Pancreas (tissue), 10 donors: ENCODE data around the gene SLC66A1. TPM values are rescaled to one million over a fixed set of nuclear protein-coding genes. Genes with fewer than 3 reads are reported as not detected.
"Not testable (repeated sequence)": the region's sequence is repeated elsewhere in the genome, so short reads cannot be mapped to it uniquely, and the experiment has no call there.

ENCODE experiments used
- ATAC-seq, 4 donors: fragments of 200-7000 bp; cut with Tn5 transposase; one replicate each; pipeline versions ENCODE4 v1.8.0 to v1.9.1; 2020; ENCODE audit warnings: mild to moderate bottlenecking in 4 of 4, moderate library complexity in 4 of 4
- DNase-seq, 6 donors: peaks; one replicate each; pipeline ENCODE4 v3.0.0-alpha.2; 2020
- FAIRE-seq: peaks from 2 replicates; lab custom pipeline; 2012; peaks lifted over from hg19 to GRCh38; lab: Jason Lieb, UNC
- H3K27ac ChIP-seq, 4 donors: fragments of 200-600 bp; sonication (generic); 1 replicate in 3 of 4; 2 replicates in 1 of 4; pipeline versions ENCODE4 v1.5.0 to v1.8.0; 2020
- H3K27me3 ChIP-seq, 4 donors: fragments of 200-600 bp; one replicate each; pipeline ENCODE4 v1.8.0; 2021
- H3K36me3 ChIP-seq, 3 donors: fragments of 200-600 bp; sonication (generic) in 1 of 3; one replicate each; pipeline versions ENCODE4 v1.5.0 to v1.8.0; 2020 to 2021
- H3K4me1 ChIP-seq, 3 donors: fragments of 200-600 bp; one replicate each; pipeline ENCODE4 v1.8.0; 2021
- H3K4me3 ChIP-seq, 4 donors: fragments of 200-600 bp; sonication (generic) in 2 of 4; one replicate each; pipeline versions ENCODE4 v1.5.0 to v1.8.0; 2020 to 2021
- H3K9me3 ChIP-seq, 4 donors: fragments of 200-600 bp; one replicate each; pipeline ENCODE4 v1.8.0; 2021
- WGBS, 2 donors: extraction: QIAGEN DNeasy Blood & Tissue Kit; methylation state at CpG; one replicate each; pipeline ENCODE4 v1.1.7; 2013; 5-methylcytosine and 5-hydroxymethylcytosine counted together
- intact Hi-C, 3 donors: fragments of 100-400 bp; cut with DNase I; formaldehyde crosslinking; loops; one replicate each; pipeline versions ENCODE4 v1.11.1 to v1.14.2; 2022
- polyA plus RNA-seq, 2 donors: library from polyadenylated mRNA; stranded (reverse); fragments of 200-250 nt; gene quantifications; one replicate each; pipeline ENCODE4 v1.2.3, GENCODE V29; 2013
- total RNA-seq, 6 donors: library from RNA; stranded (reverse); fragmentation: NEBNext Ultra II Directional in 4 of 6; extraction: Animal tissue kit (Norgen Biotek cat#: 25700) in 4 of 6; gene quantifications; one replicate each; pipeline versions ENCODE4 v1.2.1 to v1.2.4, GENCODE V29; 2021 to 2023
- TF ChIP-seq, protein P1 (sequence below), 4 donors: fragments of 200-600 bp; sonication (generic) in 3 of 4; IDR thresholded peaks; one replicate each; pipeline versions ENCODE4 v1.5.0 to v1.8.0; 2021; ENCODE audit warnings: antibody characterized with exemption in 4 of 4
- donor health status: healthy with polysubstance abuse.
- donor health status: DM: no; HTN: no; CAD: no; lungs with moderate emphysema.
- donor health status: DM: no; HTN: no; CAD: no.
- donor health status: control.
- donor health status: control.
- donor health status: Bipolar disorder and iron deficiency.
- donor health status: DM: yes; HTN: yes; CAD: no.
- donor health status: DM: no; HTN: no; CAD: no.
- donor health status: DM: no; HTN: no; CAD: no.
- donor health status: DM: yes; HTN: yes; CAD: no.

The SLC66A1 gene
- total and polyA plus RNA-seq, 8 donors, result 6.4 to 26.1 (median 8.7) TPM

- intact Hi-C loops, result no loop called here
- H3K4me3 ChIP-seq, result no peak overlapping the region
- no peaks in the 10 kb centered on the region for H3K27me3 ChIP-seq
- H3K4me1 ChIP-seq, result no peaks in the 10 kb centered on the region
- TF ChIP-seq, protein P1, sequence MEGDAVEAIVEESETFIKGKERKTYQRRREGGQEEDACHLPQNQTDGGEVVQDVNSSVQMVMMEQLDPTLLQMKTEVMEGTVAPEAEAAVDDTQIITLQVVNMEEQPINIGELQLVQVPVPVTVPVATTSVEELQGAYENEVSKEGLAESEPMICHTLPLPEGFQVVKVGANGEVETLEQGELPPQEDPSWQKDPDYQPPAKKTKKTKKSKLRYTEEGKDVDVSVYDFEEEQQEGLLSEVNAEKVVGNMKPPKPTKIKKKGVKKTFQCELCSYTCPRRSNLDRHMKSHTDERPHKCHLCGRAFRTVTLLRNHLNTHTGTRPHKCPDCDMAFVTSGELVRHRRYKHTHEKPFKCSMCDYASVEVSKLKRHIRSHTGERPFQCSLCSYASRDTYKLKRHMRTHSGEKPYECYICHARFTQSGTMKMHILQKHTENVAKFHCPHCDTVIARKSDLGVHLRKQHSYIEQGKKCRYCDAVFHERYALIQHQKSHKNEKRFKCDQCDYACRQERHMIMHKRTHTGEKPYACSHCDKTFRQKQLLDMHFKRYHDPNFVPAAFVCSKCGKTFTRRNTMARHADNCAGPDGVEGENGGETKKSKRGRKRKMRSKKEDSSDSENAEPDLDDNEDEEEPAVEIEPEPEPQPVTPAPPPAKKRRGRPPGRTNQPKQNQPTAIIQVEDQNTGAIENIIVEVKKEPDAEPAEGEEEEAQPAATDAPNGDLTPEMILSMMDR (IDR thresholded peaks at IDR 0.05), result no peak
- FAIRE-seq (no peak), ATAC-seq (no peak), DNase-seq (no peak)
- no peak overlapping the region for H3K27ac ChIP-seq
- H3K9me3 ChIP-seq, result no peaks in the 10 kb centered on the region
- WGBS, 2 donors, result 95 to 97% methylated on average over 2 of the region's 2 CpGs
- no peaks in the 10 kb centered on the region for H3K36me3 ChIP-seq
Observed at GRCh38 chr1:19294638-19295037, 17.5 kb upstream of the SLC66A1 start.

DNA sequence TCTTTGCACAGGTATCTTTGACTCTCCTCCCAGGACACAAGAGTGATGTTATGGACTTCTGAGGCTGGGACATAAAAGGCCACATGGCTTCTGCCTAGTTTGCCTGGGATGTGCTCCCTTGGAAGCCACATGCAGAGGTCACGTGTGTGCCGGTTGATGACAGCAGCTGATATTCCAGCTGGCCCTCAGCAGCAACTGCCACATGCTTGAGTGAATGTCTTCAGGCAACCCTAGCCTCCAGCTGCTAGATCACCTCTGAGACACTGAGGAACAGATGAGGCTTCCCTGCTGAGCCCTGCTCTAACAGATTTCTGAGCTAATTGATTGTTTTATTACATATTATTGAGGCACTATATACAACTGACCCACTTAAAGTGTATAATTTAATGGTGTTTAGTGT lies 11.9 kb upstream of the SLC66A1 start:
- no peaks in the 10 kb centered on the region for H3K4me1 ChIP-seq
- no peaks in the 10 kb centered on the region for H3K27me3 ChIP-seq
- FAIRE-seq (no peak), ATAC-seq (no peak), DNase-seq (no peak)
- TF ChIP-seq, protein P1 (IDR thresholded peaks at IDR 0.05), result no peak
- intact Hi-C loops, result no loop called here
- H3K27ac ChIP-seq, result no peak overlapping the region
- peaks cover 0 to 23% (median 6%) of the 10 kb centered on the region in 3 donors for H3K36me3 ChIP-seq
- no peak overlapping the region for H3K4me3 ChIP-seq
- WGBS, 2 donors, result 94 to 99% methylated on average over 2 of the region's 2 CpGs
- no peaks in the 10 kb centered on the region for H3K9me3 ChIP-seq

- H3K4me3 ChIP-seq, H3K27me3 ChIP-seq, DNase-seq, H3K9me3 ChIP-seq, H3K4me1 ChIP-seq, intact Hi-C loops, H3K27ac ChIP-seq, ATAC-seq, FAIRE-seq: not testable (repeated sequence)
- WGBS, 2 donors, result 95% methylated on average over 9 to 10 of the region's 10 CpGs
- H3K36me3 ChIP-seq, result peaks cover 0 to 42% (median 10%) of the 10 kb centered on the region in 3 donors
Observed at GRCh38 chr1:19304081-19304480, 8.0 kb upstream of the SLC66A1 start.

- peaks cover 0 to 4% (median 3%) of the 10 kb centered on the region in 3 donors for H3K4me1 ChIP-seq
- no peak for FAIRE-seq
- no peak for ATAC-seq
- H3K36me3 ChIP-seq, result peaks cover 0 to 42% (median 10%) of the 10 kb centered on the region in 3 donors
- H3K27ac ChIP-seq, result no peak overlapping the region
- WGBS, 2 donors, result 86 to 94% methylated on average over 11 of the region's 11 CpGs
- H3K4me3 ChIP-seq, result no peak overlapping the region
- H3K27me3 ChIP-seq, result no peaks in the 10 kb centered on the region
- no peaks in the 10 kb centered on the region for H3K9me3 ChIP-seq
- TF ChIP-seq, protein P1 (IDR thresholded peaks at IDR 0.05), result no peak
- intact Hi-C loops, result no loop called here
- no peak for DNase-seq
Observed at GRCh38 chr1:19305880-19306279, 6.2 kb upstream of the SLC66A1 start.

DNA sequence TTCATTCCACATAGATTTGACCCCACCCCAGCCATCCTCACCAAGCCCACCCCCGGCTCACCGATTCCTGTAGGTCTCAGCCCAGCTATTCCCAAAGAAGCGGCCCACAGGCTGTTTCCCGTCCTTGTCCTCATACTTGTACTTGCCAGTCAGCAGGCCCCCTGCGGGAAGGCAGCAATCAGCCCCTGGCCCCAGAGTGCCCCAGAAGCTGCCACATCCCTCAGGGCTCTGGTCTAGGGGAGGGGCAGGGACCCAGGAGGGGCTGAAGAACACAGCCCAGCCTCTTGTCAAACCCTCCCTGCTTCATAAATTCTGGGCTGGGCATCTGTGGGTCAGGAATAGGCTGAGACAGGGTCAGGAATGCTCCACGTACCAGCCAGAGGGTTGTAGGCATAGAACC lies 5.2 kb upstream of the SLC66A1 start:
- H3K27ac ChIP-seq, result no peak overlapping the region
- FAIRE-seq (no peak), DNase-seq (no peak), ATAC-seq (no peak)
- no peaks in the 10 kb centered on the region for H3K9me3 ChIP-seq
- intact Hi-C loops, result no loop called here
- no peak overlapping the region for H3K4me3 ChIP-seq
- peaks cover 0 to 5% (median 4%) of the 10 kb centered on the region in 3 donors for H3K4me1 ChIP-seq
- WGBS, 2 donors, result 92 to 99% methylated on average over 6 of the region's 6 CpGs
- H3K27me3 ChIP-seq, result no peaks in the 10 kb centered on the region
- TF ChIP-seq, protein P1 (IDR thresholded peaks at IDR 0.05), result no peak
- H3K36me3 ChIP-seq, result peaks cover 0 to 42% (median 10%) of the 10 kb centered on the region in 3 donors
